HepG2 (cell line): ENCODE measurements around the gene HSPA1B. TPM values are rescaled to one million over a fixed set of nuclear protein-coding genes. Genes with fewer than 3 reads are reported as not detected.

Experiments used
- E2F5 ChIP-seq: sonication (generic); formaldehyde crosslinking; conservative IDR thresholded peaks from 2 replicates; pipeline ENCODE4 v1.4.0; 2020; ENCODE audit warnings: missing genetic modification reagents
- HOXA5 ChIP-seq: sonication (generic); formaldehyde crosslinking; IDR thresholded peaks from 2 replicates; pipeline ENCODE4 v1.4.0; 2020; ENCODE audit warnings: missing genetic modification reagents
- JARID2 ChIP-seq: sonication (generic); formaldehyde crosslinking; IDR thresholded peaks from 2 replicates; pipeline ENCODE4 v1.8.1; 2023; ENCODE audit warnings: missing genetic modification reagents, inconsistent platforms; ENCODE audit not compliant: insufficient replicate concordance
- KMT2A ChIP-seq: sonication (generic); formaldehyde crosslinking; IDR thresholded peaks from 2 replicates; pipeline ENCODE4 v1.4.0; 2020; ENCODE audit warnings: missing genetic modification reagents
- MIXL1 ChIP-seq: IDR thresholded peaks from 2 replicates; pipeline ENCODE4 v1.6.1; 2016
- NFIC ChIP-seq: IDR thresholded peaks from 2 replicates; pipeline ENCODE4 v1.6.1; 2012; ENCODE audit warnings: mild to moderate bottlenecking, low read length, inconsistent platforms
- PPARG ChIP-seq: conservative IDR thresholded peaks from 2 replicates; pipeline ENCODE4 v1.6.1; 2016; ENCODE audit warnings: missing biosample characterization, missing genetic modification reagents
- REL ChIP-seq: sonication (generic); formaldehyde crosslinking; conservative IDR thresholded peaks from 2 replicates; pipeline ENCODE4 v1.8.0; 2022; ENCODE audit warnings: mild to moderate bottlenecking, missing genetic modification reagents, moderate library complexity
- SNAPC5 ChIP-seq: sonication (generic); formaldehyde crosslinking; IDR thresholded peaks from 2 replicates; pipeline ENCODE4 v1.8.1; 2023; ENCODE audit warnings: mild to moderate bottlenecking, missing genetic modification reagents, borderline replicate concordance
- SOX5 ChIP-seq: IDR thresholded peaks from 2 replicates; pipeline ENCODE4 v1.6.1; 2016; ENCODE audit warnings: borderline replicate concordance
- ZNF17 ChIP-seq: sonication (generic); formaldehyde crosslinking; IDR thresholded peaks from 2 replicates; pipeline ENCODE4 v1.5.0; 2020; ENCODE audit warnings: mild to moderate bottlenecking, missing genetic modification reagents
- ZNF30 ChIP-seq: sonication (generic); formaldehyde crosslinking; IDR thresholded peaks from 2 replicates; pipeline ENCODE4 v1.5.0; 2020; ENCODE audit warnings: mild to moderate bottlenecking, missing genetic modification reagents
- ZNF362 ChIP-seq: sonication (generic); formaldehyde crosslinking; IDR thresholded peaks from 2 replicates; pipeline ENCODE4 v1.4.0; 2020; ENCODE audit warnings: missing genetic modification reagents, mild to moderate bottlenecking, borderline replicate concordance
- ZNF407 ChIP-seq: sonication (generic); formaldehyde crosslinking; IDR thresholded peaks from one replicate; pipeline ENCODE4 v1.5.1; 2020; ENCODE audit warnings: mild to moderate bottlenecking, missing genetic modification reagents; ENCODE audit errors: not compliant biosample characterization
- ZNF44 ChIP-seq: sonication (generic); formaldehyde crosslinking; IDR thresholded peaks from 2 replicates; pipeline ENCODE4 v1.5.1; 2020; ENCODE audit warnings: mild to moderate bottlenecking, missing genetic modification reagents
- ZNF572 ChIP-seq: sonication (generic); formaldehyde crosslinking; IDR thresholded peaks from 2 replicates; pipeline ENCODE4 v1.5.1; 2020; ENCODE audit warnings: mild to moderate bottlenecking, missing genetic modification reagents
- ZNF761 ChIP-seq: sonication (generic); formaldehyde crosslinking; conservative IDR thresholded peaks from 2 replicates; pipeline ENCODE4 v1.4.0; 2020; ENCODE audit warnings: mild to moderate bottlenecking, missing genetic modification reagents
- polyA plus RNA-seq, 8 experiments: library from polyadenylated mRNA; depleted of rRNA in 3 of 8; stranded (reverse) in 7 of 8; unstranded in 1 of 8; fragments of >200 nt; fragmentation: Illumina TruSeq in 4 of 8; extraction: Trizol in 4 of 8; gene quantifications; 2 replicates each; pipeline versions ENCODE4 v1.2.1 to v1.2.3, GENCODE V29; 2011 to 2016; ENCODE audit warnings: low read depth in 4 of 8, missing spikeins in 1 of 8, mixed read lengths in 1 of 8; ENCODE audit not compliant: insufficient read depth in 1 of 8
- total RNA-seq, 5 experiments: library from RNA; depleted of rRNA; stranded (reverse); fragments of >200 nt; fragmentation: Illumina TruSeq; extraction: Trizol; gene quantifications; 2 replicates each; pipeline ENCODE4 v1.2.3, GENCODE V29; 2016; ENCODE audit warnings: low read depth in 1 of 5

Gene HSPA1B
- total and polyA plus RNA-seq, 2 of the 13 experiments (the other 11 are each of a cell fraction or from before 2014, with no cell fraction given) = 26.0 to 186 TPM

GRCh38 chr6:31819871-31820299 is 7.7 kb upstream of the HSPA1B start (continued):
- TF ChIP-seq SOX5 (CRISPR knock-in tag) = peak; percentile 5; the same call in 1 of the 2 replicates
- TF ChIP-seq ZNF407 = no peak
- no peak for TF ChIP-seq ZNF572 (CRISPR knock-in tag)
- TF ChIP-seq ZNF362 = peak; percentile 43; the same call in 1 of the 2 replicates
- no peak; the same call in 1 of the 2 replicates for TF ChIP-seq PPARG (CRISPR knock-in tag)
- no peak for TF ChIP-seq ZNF30 (CRISPR knock-in tag)
- TF ChIP-seq JARID2 (CRISPR knock-in tag) = no peak
- TF ChIP-seq SNAPC5 = no peak
- no peak for TF ChIP-seq ZNF761 (CRISPR knock-in tag)
- no peak for TF ChIP-seq E2F5
- TF ChIP-seq ZNF44 = no peak
- TF ChIP-seq ZNF17 = no peak
- no peak for TF ChIP-seq KMT2A
- TF ChIP-seq REL (CRISPR knock-in tag) = no peak
- TF ChIP-seq NFIC = 0 out of 2 replicates have a peak, but pooled peaks have one; percentile 55
- 0 out of 2 replicates have a peak, but pooled peaks have one; percentile 5 for TF ChIP-seq MIXL1 (CRISPR knock-in tag)
- no peak for TF ChIP-seq HOXA5
